ENCODE measurements around the gene AMN.

AMN gene

GRCh38 chr14:102930753-102931579, 8.5 kb downstream of the AMN start:
- Histone ChIP-seq H3K4me3 (peak overlapping the region; percentile 69), H3K27ac (no peak overlapping the region)
- peak; percentile 72 for DNase-seq (ENCODE audit: low spot score)
- no peak for TF ChIP-seq CTCF (IDR thresholded peaks at IDR 0.05)

GRCh38 chr14:102931580-102932285, 9.3 kb downstream of the AMN start:
- no peak overlapping the region for H3K4me3 ChIP-seq
- peak; percentile 70 for DNase-seq (ENCODE audit: low spot score)
- no peak for TF ChIP-seq CTCF (IDR thresholded peaks at IDR 0.05)
- H3K27ac ChIP-seq = no peak overlapping the region

- no peak overlapping the region for H3K27ac ChIP-seq
These were observed 10.2 kb downstream of the AMN start for GRCh38 chr14:102932484-102933248.

GRCh38 chr14:102933618-102934231, 11.3 kb downstream of the AMN start:
- DNase-seq (ENCODE audit: low spot score) = peak; percentile 69
- no peak overlapping the region for H3K27ac ChIP-seq
- H3K4me3 ChIP-seq = no peak overlapping the region

More at GRCh38 chr14:102932484-102933248, 10.2 kb downstream of the AMN start:
- no peak for DNase-seq (ENCODE audit: low spot score)
- no peak overlapping the region for H3K4me3 ChIP-seq
- TF ChIP-seq CTCF (IDR thresholded peaks at IDR 0.05) = no peak

GRCh38 chr14:102935756-102936155, 13.3 kb downstream of the AMN start:
- no peak overlapping the region for H3K27ac ChIP-seq
- no peak overlapping the region for H3K4me3 ChIP-seq
- no peak for DNase-seq (ENCODE audit: low spot score)
- TF ChIP-seq CTCF (IDR thresholded peaks at IDR 0.05) = no peak

More at GRCh38 chr14:102933618-102934231, 11.3 kb downstream of the AMN start:
- TF ChIP-seq CTCF (IDR thresholded peaks at IDR 0.05) = no peak

GRCh38 chr14:102937331-102938175, 15.1 kb downstream of the AMN start:
- no peak for TF ChIP-seq CTCF (IDR thresholded peaks at IDR 0.05)
- no peak overlapping the region for H3K27ac ChIP-seq
- no peak overlapping the region for H3K4me3 ChIP-seq
- DNase-seq (ENCODE audit: low spot score) = peak; percentile 62
